Astrocyte of the spinal cord (primary cell): ENCODE data around the gene KANSL1.

ENCODE experiments used
- DNase-seq: peaks from one replicate; pipeline ENCODE4 v3.0.0; 2011; ENCODE audit warnings: low read depth, low spot score
- H3K4me3 ChIP-seq: 2 replicates; pipeline ENCODE4 v1.5.1; 2011; ENCODE audit warnings: low read depth, mild to moderate bottlenecking, low read length, moderate library complexity
- CTCF ChIP-seq: IDR thresholded peaks from 2 replicates; pipeline ENCODE4 v1.5.1; 2012; ENCODE audit warnings: low read depth, mild to moderate bottlenecking, low read length, inconsistent platforms
- in situ Hi-C: cut with HindIII; loops from 2 replicates; pipeline ENCODE4 v1.10.0; 2017; ENCODE audit warnings: low sequenced_read_pairs

KANSL1 gene

GRCh38 chr17:46002311-46002972 lies 190.8 kb downstream of the KANSL1 start:
- peak; percentile 59 for DNase-seq
- TF ChIP-seq CTCF, result peak; percentile 85
- H3K4me3 ChIP-seq, result no peak overlapping the region
- in situ Hi-C loops, result no loop called here

GRCh38 chr17:46001390-46002310 lies 191.6 kb downstream of the KANSL1 start:
- no peak for DNase-seq
- H3K4me3 ChIP-seq, result no peak overlapping the region
- in situ Hi-C loops, result no loop called here
- TF ChIP-seq CTCF, result no peak

- H3K4me3 ChIP-seq, result no peak overlapping the region
- in situ Hi-C loops, result no loop called here
- no peak for TF ChIP-seq CTCF
- no peak for DNase-seq
Observed at GRCh38 chr17:46000757-46001156, 192.5 kb downstream of the KANSL1 start.

GRCh38 chr17:46000292-46000691 lies 192.9 kb downstream of the KANSL1 start:
- in situ Hi-C loops, result no loop called here
- H3K4me3 ChIP-seq, result no peak overlapping the region
- no peak for TF ChIP-seq CTCF
- DNase-seq, result no peak

GRCh38 chr17:45999900-46000290 lies 193.3 kb downstream of the KANSL1 start:
- H3K4me3 ChIP-seq, result no peak overlapping the region
- in situ Hi-C loops, result no loop called here
- no peak for TF ChIP-seq CTCF
- no peak for DNase-seq

GRCh38 chr17:45998987-45999899 lies 194.0 kb downstream of the KANSL1 start, which contains the start of gene STH:
Gene STH (plus strand): TSS chr17:45999250. CDS start chr17:45999280, 30 bp downstream.
- in situ Hi-C loops, result no loop called here
- TF ChIP-seq CTCF, result no peak
- H3K4me3 ChIP-seq, result no peak within 1 kb of the TSS

More at GRCh38 chr17:45998987-45999899, 194.0 kb downstream of the KANSL1 start, which contains the start of gene STH:
- no peak for DNase-seq
